Kidney glomerular epithelial cell (primary cell): Measurements from ENCODE around the gene OGFR.

Experiments used
- DNase-seq: peaks from one replicate; lab custom pipeline; 2025; lab: John Stamatoyannopoulos, UW

Gene OGFR

GRCh38 chr20:62769346-62770071 lies 35.1 kb upstream of the OGFR start:
- no peak for DNase-seq

GRCh38 chr20:62770111-62770910 lies 34.3 kb upstream of the OGFR start:
- no peak for DNase-seq

GRCh38 chr20:62770916-62771315 lies 33.7 kb upstream of the OGFR start:
- no peak for DNase-seq

GRCh38 chr20:62771396-62772102 lies 33.1 kb upstream of the OGFR start:
- DNase-seq = no peak

GRCh38 chr20:62772103-62772611 lies 32.5 kb upstream of the OGFR start:
- no peak for DNase-seq

- DNase-seq = no peak
These were observed 32.0 kb upstream of the OGFR start for GRCh38 chr20:62772619-62772989.

GRCh38 chr20:62772990-62773844 lies 31.4 kb upstream of the OGFR start:
- DNase-seq = no peak

- no peak for DNase-seq
These were observed 30.6 kb upstream of the OGFR start for GRCh38 chr20:62773845-62774714.

GRCh38 chr20:62774762-62775161 lies 29.9 kb upstream of the OGFR start:
- no peak for DNase-seq

- no peak for DNase-seq
These were observed 29.4 kb upstream of the OGFR start for GRCh38 chr20:62775206-62775605.

GRCh38 chr20:62776035-62776691 lies 28.5 kb upstream of the OGFR start:
- DNase-seq = no peak

GRCh38 chr20:62776692-62777527 lies 27.7 kb upstream of the OGFR start:
- DNase-seq = no peak

GRCh38 chr20:62777528-62777830 lies 27.2 kb upstream of the OGFR start:
- no peak for DNase-seq

GRCh38 chr20:62778058-62778457 lies 26.6 kb upstream of the OGFR start:
- no peak for DNase-seq

GRCh38 chr20:62778601-62779416 lies 25.8 kb upstream of the OGFR start:
- DNase-seq = no peak

- no peak for DNase-seq
These were observed 25.3 kb upstream of the OGFR start for GRCh38 chr20:62779417-62779685.

- DNase-seq = no peak
These were observed 24.4 kb upstream of the OGFR start for GRCh38 chr20:62780204-62780603.

GRCh38 chr20:62780696-62781095 lies 23.9 kb upstream of the OGFR start:
- no peak for DNase-seq
